Fibroblast of lung (primary cell): Measurements from ENCODE around the gene DNAI2. TPM values are rescaled to one million over a fixed set of nuclear protein-coding genes. Genes with fewer than 3 reads are reported as not detected.

Experiments
- DNase-seq, 2 donors: peaks; one replicate each; pipeline versions ENCODE4 v3.0.0 to v3.0.0-alpha.2; 2010; ENCODE audit warnings: low read depth in 2 of 2
- H2AFZ ChIP-seq: 2 replicates; pipeline ENCODE4 v1.5.1; 2012; ENCODE audit warnings: low read length, control low read depth, inconsistent platforms
- H3K27ac ChIP-seq: 2 replicates; pipeline ENCODE4 v1.5.1; 2011; ENCODE audit warnings: low read length, control low read depth; ENCODE audit not compliant: insufficient read depth
- H3K27me3 ChIP-seq: 2 replicates; pipeline ENCODE4 v1.5.1; 2011; ENCODE audit warnings: mild to moderate bottlenecking, low read length; ENCODE audit not compliant: control insufficient read depth, insufficient read depth
- H3K36me3 ChIP-seq: 2 replicates; pipeline ENCODE4 v1.5.1; 2011; ENCODE audit warnings: low read length; ENCODE audit not compliant: control insufficient read depth, insufficient read depth
- H3K4me1 ChIP-seq: 2 replicates; pipeline ENCODE4 v1.5.1; 2011; ENCODE audit warnings: low read length; ENCODE audit not compliant: control insufficient read depth, insufficient read depth; ENCODE audit errors: extremely low read depth
- H3K4me2 ChIP-seq: 2 replicates; pipeline ENCODE4 v1.5.1; 2011; ENCODE audit warnings: low read length, control low read depth; ENCODE audit not compliant: insufficient read depth; ENCODE audit errors: extremely low read depth
- H3K4me3 ChIP-seq, 4 experiments: fragments of 200-600 bp in 1 of 4; sonication (generic) in 1 of 4; replicated peaks in 1 of 4; 2 replicates each; pipeline ENCODE4 v1.5.1; 2011 to 2016; ENCODE audit warnings: low read length in 4 of 4, low read depth in 3 of 4, mild to moderate bottlenecking in 3 of 4, control low read depth in 2 of 4, inconsistent platforms in 1 of 4, mixed read lengths in 1 of 4; ENCODE audit not compliant: insufficient read depth in 1 of 4; ENCODE audit errors: control extremely low read depth in 1 of 4
- H3K79me2 ChIP-seq: 2 replicates; pipeline ENCODE4 v1.5.1; 2012; ENCODE audit warnings: mild to moderate bottlenecking, low read length, inconsistent platforms; ENCODE audit not compliant: control insufficient read depth, insufficient read depth
- H3K9ac ChIP-seq: 2 replicates; pipeline ENCODE4 v1.5.1; 2011; ENCODE audit warnings: mild to moderate bottlenecking, low read length, control low read depth; ENCODE audit not compliant: insufficient read depth
- H3K9me3 ChIP-seq: 2 replicates; pipeline ENCODE4 v1.5.1; 2012; ENCODE audit warnings: low read depth, low read length; ENCODE audit not compliant: control insufficient read depth, insufficient read depth
- H4K20me1 ChIP-seq: 2 replicates; pipeline ENCODE4 v1.5.1; 2011; ENCODE audit warnings: low read length; ENCODE audit not compliant: control insufficient read depth, insufficient read depth; ENCODE audit errors: extremely low read depth
- EZH2 ChIP-seq: IDR thresholded peaks from 2 replicates; pipeline ENCODE4 v1.5.1; 2012; ENCODE audit warnings: low read length, control low read depth, mild to moderate bottlenecking; ENCODE audit errors: missing control alignments
- polyA plus RNA-seq, 2 donors: library from polyadenylated mRNA; depleted of rRNA in 1 of 2; stranded (reverse) in 1 of 2; unstranded in 1 of 2; fragments of >200 nt; gene quantifications; 2 replicates each; pipeline ENCODE4 v1.2.1, GENCODE V29; 2011 to 2012; ENCODE audit warnings: missing spikeins in 1 of 2
- total RNA-seq: library from RNA; depleted of rRNA; stranded (reverse); fragments of >200 nt; gene quantifications from 2 replicates; pipeline ENCODE4 v1.2.1, GENCODE V29; 2014
- TF ChIP-seq, protein P1 (sequence below), 2 donors: IDR thresholded peaks in 1 of 2; conservative IDR thresholded peaks in 1 of 2; 1 replicate in 1 of 2; 2 replicates in 1 of 2; pipeline ENCODE4 v1.5.1; 2011 to 2012; ENCODE audit warnings: low read length in 2 of 2, control low read depth in 1 of 2, inconsistent platforms in 1 of 2, low read depth in 1 of 2, mild to moderate bottlenecking in 1 of 2

Gene DNAI2
- total and polyA plus RNA-seq, 2 donors (not counting 1 experiment from before 2014, with no cell fraction given): not detected

DNA sequence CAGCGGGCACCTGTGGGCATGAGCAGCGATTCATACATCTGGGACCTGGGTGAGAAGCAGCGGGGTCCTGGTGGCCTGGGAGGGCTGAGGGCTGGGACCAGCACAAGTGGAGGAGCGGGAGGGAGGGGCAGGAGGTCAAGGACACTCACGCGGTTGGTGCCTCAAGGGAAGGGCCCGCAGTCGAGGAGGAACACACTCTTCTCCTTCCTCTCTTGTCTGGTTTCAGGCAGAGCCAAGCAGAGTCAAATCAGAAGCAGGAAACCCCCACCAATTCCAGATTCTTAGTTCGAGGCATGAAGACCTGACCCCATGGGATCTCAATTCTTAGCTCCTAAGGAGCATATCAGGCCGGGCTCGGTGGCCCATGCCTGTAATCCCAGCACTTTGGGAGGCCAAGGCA lies 15.7 kb downstream of the DNAI2 start:
- H3K27ac ChIP-seq: no peak overlapping the region
- no peaks in the 10 kb centered on the region for H3K4me1 ChIP-seq
- no peaks in the 10 kb centered on the region for H3K79me2 ChIP-seq
- H4K20me1 ChIP-seq: no peaks in the 10 kb centered on the region
- no peak overlapping the region for H3K4me3 ChIP-seq
- no peaks in the 10 kb centered on the region for H3K9me3 ChIP-seq
- no peak overlapping the region for H2AFZ ChIP-seq
- no peak for DNase-seq
- H3K4me2 ChIP-seq: no peak overlapping the region
- H3K36me3 ChIP-seq: no peaks in the 10 kb centered on the region
- no peaks in the 10 kb centered on the region for H3K27me3 ChIP-seq
- H3K9ac ChIP-seq: no peak overlapping the region
- no peak for TF ChIP-seq EZH2
- TF ChIP-seq, protein P1, sequence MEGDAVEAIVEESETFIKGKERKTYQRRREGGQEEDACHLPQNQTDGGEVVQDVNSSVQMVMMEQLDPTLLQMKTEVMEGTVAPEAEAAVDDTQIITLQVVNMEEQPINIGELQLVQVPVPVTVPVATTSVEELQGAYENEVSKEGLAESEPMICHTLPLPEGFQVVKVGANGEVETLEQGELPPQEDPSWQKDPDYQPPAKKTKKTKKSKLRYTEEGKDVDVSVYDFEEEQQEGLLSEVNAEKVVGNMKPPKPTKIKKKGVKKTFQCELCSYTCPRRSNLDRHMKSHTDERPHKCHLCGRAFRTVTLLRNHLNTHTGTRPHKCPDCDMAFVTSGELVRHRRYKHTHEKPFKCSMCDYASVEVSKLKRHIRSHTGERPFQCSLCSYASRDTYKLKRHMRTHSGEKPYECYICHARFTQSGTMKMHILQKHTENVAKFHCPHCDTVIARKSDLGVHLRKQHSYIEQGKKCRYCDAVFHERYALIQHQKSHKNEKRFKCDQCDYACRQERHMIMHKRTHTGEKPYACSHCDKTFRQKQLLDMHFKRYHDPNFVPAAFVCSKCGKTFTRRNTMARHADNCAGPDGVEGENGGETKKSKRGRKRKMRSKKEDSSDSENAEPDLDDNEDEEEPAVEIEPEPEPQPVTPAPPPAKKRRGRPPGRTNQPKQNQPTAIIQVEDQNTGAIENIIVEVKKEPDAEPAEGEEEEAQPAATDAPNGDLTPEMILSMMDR (conservative IDR thresholded peaks at IDR 0.05 in 1 of 2, IDR thresholded peaks at IDR 0.05 in 1 of 2; ENCODE audit: low read depth in 1 of 2, low read length in 2 of 2): no peak

DNA sequence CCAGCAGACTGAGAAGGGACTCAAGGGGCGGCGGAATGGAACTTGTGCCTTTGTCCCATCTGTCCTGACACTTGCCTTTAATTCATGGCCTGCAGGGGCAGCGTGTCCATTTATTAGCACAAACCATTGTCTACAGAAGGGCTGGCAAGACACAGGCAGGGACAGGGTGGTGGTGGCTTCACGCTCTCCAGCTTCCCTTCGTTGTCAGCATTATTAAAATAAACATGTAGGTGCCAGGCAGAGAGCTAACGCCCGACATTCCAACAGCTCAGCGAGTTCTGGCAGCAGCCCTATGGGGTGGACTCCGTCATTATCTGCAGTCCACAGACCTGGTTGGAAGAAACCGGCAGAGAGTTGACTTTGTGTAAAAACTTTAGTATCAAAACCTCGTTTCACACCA lies 16.3 kb downstream of the DNAI2 start:
- Histone ChIP-seq H3K4me2 (no peak overlapping the region), H3K27me3 (no peaks in the 10 kb centered on the region), H2AFZ (no peak overlapping the region), H4K20me1 (no peaks in the 10 kb centered on the region), H3K4me3 (no peak overlapping the region), H3K9ac (no peak overlapping the region), H3K9me3 (no peaks in the 10 kb centered on the region), H3K27ac (no peak overlapping the region), H3K36me3 (no peaks in the 10 kb centered on the region), H3K4me1 (no peaks in the 10 kb centered on the region), H3K79me2 (no peaks in the 10 kb centered on the region)
- no peak for TF ChIP-seq EZH2
- TF ChIP-seq, protein P1 (conservative IDR thresholded peaks at IDR 0.05 in 1 of 2, IDR thresholded peaks at IDR 0.05 in 1 of 2; ENCODE audit: low read depth in 1 of 2, low read length in 2 of 2): no peak
- no peak for DNase-seq

DNA sequence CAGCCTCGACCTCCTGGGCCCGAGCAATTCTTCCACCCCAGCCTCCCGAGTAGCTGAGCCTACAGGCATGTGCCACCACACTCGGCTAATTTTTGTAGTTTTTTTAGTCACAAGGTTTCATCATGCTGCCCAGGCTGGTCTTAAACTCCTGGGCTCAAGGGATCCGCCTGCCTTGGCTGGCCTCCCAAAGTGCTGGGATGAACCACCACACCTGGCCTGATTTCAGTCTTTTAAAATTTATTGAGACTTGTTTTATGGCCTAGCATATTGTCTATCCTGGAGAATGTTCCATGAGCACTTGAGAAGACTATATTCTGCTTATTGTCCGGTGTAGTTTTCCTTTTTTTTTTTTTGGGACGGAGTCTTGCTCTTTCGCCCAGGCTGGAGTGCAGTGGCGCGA lies 18.5 kb downstream of the DNAI2 start:
- Histone ChIP-seq H4K20me1 (no peaks in the 10 kb centered on the region), H3K9ac (no peak overlapping the region), H3K4me2 (no peak overlapping the region), H3K4me1 (no peaks in the 10 kb centered on the region), H3K27me3 (no peaks in the 10 kb centered on the region), H3K27ac (no peak overlapping the region), H3K9me3 (no peaks in the 10 kb centered on the region), H3K36me3 (no peaks in the 10 kb centered on the region), H3K4me3 (no peak overlapping the region), H3K79me2 (no peaks in the 10 kb centered on the region), H2AFZ (no peak overlapping the region)
- no peak for DNase-seq
- no peak for TF ChIP-seq EZH2
- TF ChIP-seq, protein P1 (conservative IDR thresholded peaks at IDR 0.05 in 1 of 2, IDR thresholded peaks at IDR 0.05 in 1 of 2; ENCODE audit: low read depth in 1 of 2, low read length in 2 of 2): no peak
